Measurements from ENCODE around the gene SLC2A13.

Gene SLC2A13

GRCh38 chr12:40105515-40106201 is at the start of gene SLC2A13:
Gene SLC2A13 (minus strand): TSS chr12:40106081. CDS start chr12:40105808, 273 bp downstream.
- peaks cover 28% of the 10 kb centered on the region for H3K4me1 ChIP-seq (ENCODE audit: control insufficient read depth, insufficient read depth, low read length)
- peaks cover 9% of the 10 kb centered on the region for H3K27me3 ChIP-seq (ENCODE audit: control insufficient read depth, insufficient read depth, low read length)
- H3K4me3 ChIP-seq (ENCODE audit: low read depth, low read length) = peak within 1 kb of the TSS; percentile 97
- H3K27ac ChIP-seq (ENCODE audit: low read depth, low read length) = peak within 1 kb of the TSS; percentile 64; the same call in 1 of the 2 replicates
- no peaks in the 10 kb centered on the region for H3K9me3 ChIP-seq (ENCODE audit: control insufficient read depth, insufficient read depth, low read depth, low read length)
- no peaks in the 10 kb centered on the region for H3K36me3 ChIP-seq (ENCODE audit: control insufficient read depth, insufficient read depth, low read length)
- peak within 1 kb of the TSS; percentile 87 for H3K9ac ChIP-seq (ENCODE audit: low read length)

GRCh38 chr12:40154381-40154780 is 48.5 kb upstream of the SLC2A13 start:
- Histone ChIP-seq H3K4me1 (ENCODE audit: control insufficient read depth, insufficient read depth, low read length) (peaks cover 7% of the 10 kb centered on the region; the same call in 1 of the 2 replicates), H3K4me3 (ENCODE audit: low read depth, low read length) (no peak overlapping the region), H3K27ac (ENCODE audit: low read depth, low read length) (no peak overlapping the region), H3K9ac (ENCODE audit: low read length) (no peak overlapping the region), H3K9me3 (ENCODE audit: control insufficient read depth, insufficient read depth, low read depth, low read length) (no peaks in the 10 kb centered on the region), H3K36me3 (ENCODE audit: control insufficient read depth, insufficient read depth, low read length) (no peaks in the 10 kb centered on the region), H3K27me3 (ENCODE audit: control insufficient read depth, insufficient read depth, low read length) (no peaks in the 10 kb centered on the region)

DNA sequence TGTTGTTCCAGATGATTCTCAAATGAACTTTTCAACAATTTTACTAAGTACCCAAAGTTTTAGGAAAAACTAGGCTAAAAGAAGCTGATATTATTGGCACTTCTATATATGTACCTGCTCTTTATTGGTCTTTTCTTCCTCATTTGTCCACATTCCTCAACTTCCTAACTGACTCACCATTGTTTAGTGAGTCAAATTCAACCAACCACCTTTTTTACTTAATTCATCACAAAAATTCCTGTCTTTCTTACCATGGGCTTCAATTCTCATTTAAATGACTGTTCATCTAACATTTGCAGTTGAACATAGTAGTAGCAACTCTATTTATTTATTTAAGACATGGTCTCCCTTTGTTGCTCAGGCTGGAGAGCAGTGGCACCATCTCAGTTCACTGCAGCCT is 47.6 kb upstream of the SLC2A13 start:
- Histone ChIP-seq H3K36me3 (ENCODE audit: control insufficient read depth, insufficient read depth, low read length) (no peaks in the 10 kb centered on the region), H3K4me3 (ENCODE audit: low read depth, low read length) (no peak overlapping the region), H3K9me3 (ENCODE audit: control insufficient read depth, insufficient read depth, low read depth, low read length) (no peaks in the 10 kb centered on the region), H3K4me1 (ENCODE audit: control insufficient read depth, insufficient read depth, low read length) (peaks cover 7% of the 10 kb centered on the region; the same call in 1 of the 2 replicates), H3K27ac (ENCODE audit: low read depth, low read length) (no peak overlapping the region), H3K27me3 (ENCODE audit: control insufficient read depth, insufficient read depth, low read length) (no peaks in the 10 kb centered on the region), H3K9ac (ENCODE audit: low read length) (no peak overlapping the region)

- Histone ChIP-seq H3K27me3 (ENCODE audit: control insufficient read depth, insufficient read depth, low read length) (no peaks in the 10 kb centered on the region), H3K4me1 (ENCODE audit: control insufficient read depth, insufficient read depth, low read length) (peaks cover 7% of the 10 kb centered on the region; the same call in 1 of the 2 replicates), H3K36me3 (ENCODE audit: control insufficient read depth, insufficient read depth, low read length) (no peaks in the 10 kb centered on the region), H3K4me3 (ENCODE audit: low read depth, low read length) (no peak overlapping the region), H3K9me3 (ENCODE audit: control insufficient read depth, insufficient read depth, low read depth, low read length) (no peaks in the 10 kb centered on the region), H3K27ac (ENCODE audit: low read depth, low read length) (no peak overlapping the region), H3K9ac (ENCODE audit: low read length) (no peak overlapping the region)
Measured at GRCh38 chr12:40152783-40153383, 47.0 kb upstream of the SLC2A13 start.

DNA sequence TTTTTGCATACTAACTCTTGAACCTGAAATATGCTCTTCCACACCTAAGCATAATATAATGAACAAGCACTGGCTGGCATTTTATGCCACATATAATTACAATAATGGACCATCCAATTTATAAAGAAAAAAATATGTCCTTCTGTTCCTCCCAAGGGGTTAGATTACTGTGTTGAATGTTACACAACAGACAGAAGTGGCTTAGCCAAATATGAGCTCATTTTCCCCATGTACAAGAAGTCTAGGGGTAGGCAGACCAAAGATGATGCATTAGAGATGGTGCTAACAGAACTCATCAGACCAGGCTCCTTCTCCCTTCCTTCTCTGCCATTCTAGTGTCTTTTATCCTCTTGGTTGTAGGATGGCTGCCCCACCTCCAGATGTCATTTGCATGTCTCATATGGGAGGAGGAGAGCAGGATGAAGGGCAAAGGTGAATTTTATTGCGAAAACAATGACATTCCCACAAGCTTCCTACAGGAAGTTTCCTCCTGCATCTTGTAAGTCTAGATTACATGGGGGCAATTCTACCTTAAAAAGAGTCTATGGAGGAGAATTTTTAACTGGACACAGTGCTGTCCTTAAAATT is 43.9 kb upstream of the SLC2A13 start:
- no peak overlapping the region for H3K4me3 ChIP-seq (ENCODE audit: low read depth, low read length)
- H3K4me1 ChIP-seq (ENCODE audit: control insufficient read depth, insufficient read depth, low read length) = peaks cover 3% of the 10 kb centered on the region; the same call in 1 of the 2 replicates
- no peak overlapping the region for H3K27ac ChIP-seq (ENCODE audit: low read depth, low read length)
- H3K9ac ChIP-seq (ENCODE audit: low read length) = no peak overlapping the region
- H3K9me3 ChIP-seq (ENCODE audit: control insufficient read depth, insufficient read depth, low read depth, low read length) = no peaks in the 10 kb centered on the region
- no peaks in the 10 kb centered on the region for H3K27me3 ChIP-seq (ENCODE audit: control insufficient read depth, insufficient read depth, low read length)
- no peaks in the 10 kb centered on the region for H3K36me3 ChIP-seq (ENCODE audit: control insufficient read depth, insufficient read depth, low read length)

DNA sequence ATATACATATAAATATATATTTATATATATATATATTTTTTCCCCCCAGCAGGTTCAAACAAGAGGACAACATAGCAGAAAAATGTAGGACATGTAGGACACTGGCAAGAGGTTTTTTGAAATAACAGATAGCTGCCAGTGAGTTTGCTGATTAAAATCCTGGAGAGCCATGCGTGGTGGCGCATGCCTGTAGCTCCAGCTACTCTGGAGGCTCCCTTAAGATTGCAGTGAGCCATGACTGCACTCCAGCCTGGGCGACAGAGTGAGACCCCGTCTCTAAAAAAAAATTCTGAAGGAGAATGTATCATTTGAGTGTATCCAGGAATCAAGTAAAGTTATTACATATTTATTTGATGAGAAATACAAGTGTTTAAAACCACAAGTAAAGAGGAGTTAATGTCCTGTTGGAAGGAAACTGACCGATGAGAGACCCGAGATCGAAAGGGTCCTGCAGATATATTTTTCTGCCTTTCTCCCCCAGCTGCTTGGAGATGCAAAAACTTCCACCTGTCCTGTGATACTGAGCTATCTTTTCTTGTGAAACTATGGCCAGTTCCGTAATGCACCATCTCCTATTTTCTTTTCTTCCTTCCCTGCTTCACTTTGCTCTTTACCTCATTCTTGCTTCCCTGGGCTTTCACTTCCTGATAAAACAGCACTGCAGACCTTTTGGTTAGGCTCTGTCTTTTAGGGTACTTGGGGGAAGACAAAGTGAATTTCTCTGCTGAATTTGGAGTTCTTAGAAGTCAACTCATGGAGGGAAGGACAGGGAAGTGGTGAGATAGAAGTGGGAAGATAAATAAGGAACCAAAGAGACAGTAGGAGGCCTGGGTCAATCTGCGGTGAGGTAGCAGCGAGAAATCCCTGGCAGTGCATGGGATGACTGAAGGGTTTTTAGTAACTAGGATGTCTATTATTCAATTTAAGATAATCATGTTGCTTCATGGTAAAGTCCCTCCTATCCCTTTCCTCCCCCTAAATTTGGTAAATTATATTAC is 41.2 kb upstream of the SLC2A13 start:
- no peaks in the 10 kb centered on the region for H3K36me3 ChIP-seq (ENCODE audit: control insufficient read depth, insufficient read depth, low read length)
- no peak overlapping the region for H3K4me3 ChIP-seq (ENCODE audit: low read depth, low read length)
- no peaks in the 10 kb centered on the region for H3K9me3 ChIP-seq (ENCODE audit: control insufficient read depth, insufficient read depth, low read depth, low read length)
- no peaks in the 10 kb centered on the region for H3K27me3 ChIP-seq (ENCODE audit: control insufficient read depth, insufficient read depth, low read length)
- no peak overlapping the region for H3K9ac ChIP-seq (ENCODE audit: low read length)
- no peaks in the 10 kb centered on the region for H3K4me1 ChIP-seq (ENCODE audit: control insufficient read depth, insufficient read depth, low read length)
- H3K27ac ChIP-seq (ENCODE audit: low read depth, low read length) = no peak overlapping the region

DNA sequence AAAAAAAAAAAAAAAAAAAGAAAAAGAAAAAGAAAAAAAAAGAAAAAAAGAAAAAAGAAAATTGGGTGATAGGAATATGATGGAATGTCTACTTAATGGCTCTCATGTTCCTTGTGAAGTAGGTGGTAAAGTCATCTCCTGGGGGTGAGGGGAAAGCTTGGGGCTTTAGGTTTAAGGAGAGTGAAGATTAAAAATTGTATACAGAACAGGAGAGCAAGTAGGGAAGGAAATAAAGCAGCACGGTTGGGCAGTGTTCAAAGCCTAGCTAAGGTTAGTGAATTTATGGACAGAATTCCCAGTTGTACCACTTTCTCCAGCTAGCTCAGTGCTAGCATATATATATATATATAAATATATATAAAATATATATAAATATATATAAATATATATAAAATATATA is 40.0 kb upstream of the SLC2A13 start:
- H3K9ac ChIP-seq (ENCODE audit: low read length) = no peak overlapping the region
- no peaks in the 10 kb centered on the region for H3K27me3 ChIP-seq (ENCODE audit: control insufficient read depth, insufficient read depth, low read length)
- H3K9me3 ChIP-seq (ENCODE audit: control insufficient read depth, insufficient read depth, low read depth, low read length) = no peaks in the 10 kb centered on the region
- H3K36me3 ChIP-seq (ENCODE audit: control insufficient read depth, insufficient read depth, low read length) = no peaks in the 10 kb centered on the region
- H3K4me1 ChIP-seq (ENCODE audit: control insufficient read depth, insufficient read depth, low read length) = no peaks in the 10 kb centered on the region
- H3K4me3 ChIP-seq (ENCODE audit: low read depth, low read length) = no peak overlapping the region
- H3K27ac ChIP-seq (ENCODE audit: low read depth, low read length) = no peak overlapping the region

DNA sequence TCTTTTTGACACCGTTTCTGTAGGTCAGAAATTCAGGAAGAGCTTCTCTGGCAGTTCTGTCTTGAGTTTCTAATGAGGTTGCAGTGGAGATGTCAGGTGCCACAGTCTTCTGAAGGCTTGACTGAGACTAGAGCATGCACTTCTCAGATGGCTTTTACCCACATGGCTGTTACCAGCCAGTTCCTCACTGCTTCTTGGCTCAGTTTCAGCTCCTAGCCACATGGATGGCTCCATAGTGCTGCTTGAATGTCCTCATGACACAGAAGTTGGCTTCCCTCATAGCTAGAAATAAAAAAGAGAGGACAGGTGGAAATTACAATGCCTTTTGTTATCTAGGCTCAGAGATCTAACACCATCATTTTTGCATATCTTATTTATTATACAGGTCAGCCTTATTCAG is 38.1 kb upstream of the SLC2A13 start:
- Histone ChIP-seq H3K4me3 (ENCODE audit: low read depth, low read length) (no peak overlapping the region), H3K9ac (ENCODE audit: low read length) (no peak overlapping the region), H3K27me3 (ENCODE audit: control insufficient read depth, insufficient read depth, low read length) (no peaks in the 10 kb centered on the region), H3K36me3 (ENCODE audit: control insufficient read depth, insufficient read depth, low read length) (no peaks in the 10 kb centered on the region), H3K27ac (ENCODE audit: low read depth, low read length) (no peak overlapping the region), H3K4me1 (ENCODE audit: control insufficient read depth, insufficient read depth, low read length) (no peaks in the 10 kb centered on the region), H3K9me3 (ENCODE audit: control insufficient read depth, insufficient read depth, low read depth, low read length) (no peaks in the 10 kb centered on the region)

GRCh38 chr12:40142001-40142744 is 36.3 kb upstream of the SLC2A13 start:
- H3K9me3 ChIP-seq (ENCODE audit: control insufficient read depth, insufficient read depth, low read depth, low read length) = no peaks in the 10 kb centered on the region
- no peaks in the 10 kb centered on the region for H3K27me3 ChIP-seq (ENCODE audit: control insufficient read depth, insufficient read depth, low read length)
- no peak overlapping the region for H3K9ac ChIP-seq (ENCODE audit: low read length)
- no peak overlapping the region for H3K4me3 ChIP-seq (ENCODE audit: low read depth, low read length)
- H3K36me3 ChIP-seq (ENCODE audit: control insufficient read depth, insufficient read depth, low read length) = no peaks in the 10 kb centered on the region
- no peak overlapping the region for H3K27ac ChIP-seq (ENCODE audit: low read depth, low read length)
- no peaks in the 10 kb centered on the region for H3K4me1 ChIP-seq (ENCODE audit: control insufficient read depth, insufficient read depth, low read length)

DNA sequence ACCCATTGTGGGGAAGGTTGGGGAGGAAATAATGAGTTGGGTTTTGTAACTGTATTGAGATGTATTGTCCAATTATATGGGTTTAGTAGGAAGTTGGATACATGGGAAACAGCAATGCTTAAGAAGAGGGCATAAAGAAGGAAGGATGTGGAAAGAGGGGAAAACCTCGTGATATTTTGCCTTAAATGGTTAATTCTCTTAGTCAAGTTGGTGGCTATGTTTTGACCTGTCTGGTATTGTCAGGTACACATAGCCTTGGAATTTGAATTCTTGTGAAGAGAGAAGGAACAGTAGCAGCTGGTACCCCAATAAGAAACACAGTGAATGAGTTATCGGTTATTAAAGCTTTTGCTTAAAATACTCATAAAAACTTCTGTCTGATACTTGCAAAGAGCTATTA is 32.6 kb upstream of the SLC2A13 start:
- Histone ChIP-seq H3K4me1 (ENCODE audit: control insufficient read depth, insufficient read depth, low read length) (no peaks in the 10 kb centered on the region), H3K9me3 (ENCODE audit: control insufficient read depth, insufficient read depth, low read depth, low read length) (no peaks in the 10 kb centered on the region), H3K27me3 (ENCODE audit: control insufficient read depth, insufficient read depth, low read length) (no peaks in the 10 kb centered on the region), H3K4me3 (ENCODE audit: low read depth, low read length) (no peak overlapping the region), H3K27ac (ENCODE audit: low read depth, low read length) (no peak overlapping the region), H3K36me3 (ENCODE audit: control insufficient read depth, insufficient read depth, low read length) (no peaks in the 10 kb centered on the region), H3K9ac (ENCODE audit: low read length) (no peak overlapping the region)
